ENCODE data around the gene KRTAP2-1.
"Not testable (repeated sequence)": the region's sequence is repeated elsewhere in the genome, so short reads cannot be mapped to it uniquely, and the experiment has no call there.

Gene KRTAP2-1, protein sequence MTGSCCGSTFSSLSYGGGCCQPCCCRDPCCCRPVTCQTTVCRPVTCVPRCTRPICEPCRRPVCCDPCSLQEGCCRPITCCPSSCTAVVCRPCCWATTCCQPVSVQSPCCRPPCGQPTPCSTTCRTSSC

DNA sequence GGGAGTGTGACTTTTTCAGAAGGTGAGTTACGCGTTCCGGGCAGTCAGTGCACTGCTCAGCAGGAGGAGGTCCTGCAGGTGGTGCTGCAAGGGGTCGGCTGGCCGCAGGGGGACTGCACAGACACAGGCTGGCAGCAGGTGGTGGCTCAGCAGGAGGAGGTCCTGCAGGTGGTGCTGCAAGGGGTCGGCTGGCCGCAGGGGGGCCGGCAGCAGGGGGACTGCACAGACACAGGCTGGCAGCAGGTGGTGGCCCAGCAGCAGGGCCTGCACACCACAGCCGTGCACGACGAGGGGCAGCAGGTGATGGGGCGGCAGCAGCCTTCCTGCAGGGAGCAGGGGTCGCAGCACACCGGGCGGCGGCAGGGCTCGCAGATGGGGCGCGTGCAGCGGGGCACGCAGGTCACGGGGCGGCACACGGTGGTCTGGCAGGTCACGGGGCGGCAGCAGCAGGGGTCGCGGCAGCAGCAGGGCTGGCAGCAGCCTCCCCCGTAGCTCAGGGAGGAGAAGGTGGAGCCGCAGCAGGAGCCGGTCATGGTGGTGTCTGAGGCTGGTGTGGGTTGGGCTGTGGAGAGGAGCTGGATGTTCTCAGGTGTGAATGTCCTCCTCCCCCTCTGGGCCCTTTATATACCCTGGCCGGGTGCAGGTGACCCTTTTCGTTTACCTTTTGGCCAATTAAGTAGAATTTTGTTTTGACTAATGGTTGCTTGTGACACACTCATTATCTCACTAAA lies at the start of gene KRTAP2-1:
TSS of gene KRTAP2-1 (minus strand) at position 582 of the 731 bp plus-strand sequence. CDS start at position 533, 49 bp downstream.
- DNase-seq: not testable (repeated sequence)

DNA sequence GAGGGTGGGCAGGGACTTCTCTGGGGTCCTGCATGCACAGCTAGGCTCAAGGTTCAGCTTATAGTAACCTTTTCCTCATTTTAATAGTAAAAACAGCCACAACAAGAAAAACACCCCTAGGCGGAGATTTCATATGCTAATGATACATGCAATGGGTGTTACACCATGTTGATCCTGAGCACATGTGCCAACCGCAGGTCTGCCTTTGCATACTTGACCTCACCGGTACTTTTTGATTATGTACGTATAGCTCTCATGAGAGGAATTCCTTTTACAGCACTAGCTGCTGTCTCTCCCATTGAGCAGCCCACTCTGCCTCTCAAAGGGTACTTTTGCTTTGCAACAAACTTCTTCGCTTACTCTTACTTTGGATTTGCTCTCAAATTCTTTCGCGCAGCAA lies 48.9 kb upstream of the KRTAP2-1 start:
- no peak for DNase-seq

DNA sequence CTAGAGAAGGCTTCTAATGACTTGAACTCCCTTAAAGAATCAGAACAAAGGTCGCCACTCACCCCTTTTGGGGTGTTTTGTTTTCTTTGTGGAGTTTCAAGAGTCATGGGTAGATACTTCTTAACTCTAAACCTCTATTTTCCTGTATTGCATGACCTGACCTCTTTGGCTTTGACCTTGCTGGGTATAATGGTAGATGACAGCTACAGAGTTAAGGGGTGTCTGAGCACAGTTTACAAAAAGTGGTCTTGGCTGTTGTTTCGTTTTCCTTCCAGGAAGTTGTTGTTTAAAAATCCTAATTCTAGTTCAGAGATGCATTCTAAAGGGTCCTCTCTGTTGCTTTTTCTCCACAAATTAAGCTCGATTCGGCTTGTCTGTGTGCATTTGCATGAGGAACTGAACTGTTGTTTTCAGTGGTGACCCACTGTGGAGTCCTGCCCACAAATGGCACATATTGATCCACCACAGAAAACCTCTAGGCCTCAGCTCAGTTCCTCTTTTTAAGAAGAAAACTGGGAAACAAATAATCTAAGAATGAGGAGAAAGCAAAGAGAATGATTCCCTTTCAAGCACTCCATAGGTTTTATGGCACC lies 41.7 kb upstream of the KRTAP2-1 start:
- DNase-seq: not testable (repeated sequence)

DNA sequence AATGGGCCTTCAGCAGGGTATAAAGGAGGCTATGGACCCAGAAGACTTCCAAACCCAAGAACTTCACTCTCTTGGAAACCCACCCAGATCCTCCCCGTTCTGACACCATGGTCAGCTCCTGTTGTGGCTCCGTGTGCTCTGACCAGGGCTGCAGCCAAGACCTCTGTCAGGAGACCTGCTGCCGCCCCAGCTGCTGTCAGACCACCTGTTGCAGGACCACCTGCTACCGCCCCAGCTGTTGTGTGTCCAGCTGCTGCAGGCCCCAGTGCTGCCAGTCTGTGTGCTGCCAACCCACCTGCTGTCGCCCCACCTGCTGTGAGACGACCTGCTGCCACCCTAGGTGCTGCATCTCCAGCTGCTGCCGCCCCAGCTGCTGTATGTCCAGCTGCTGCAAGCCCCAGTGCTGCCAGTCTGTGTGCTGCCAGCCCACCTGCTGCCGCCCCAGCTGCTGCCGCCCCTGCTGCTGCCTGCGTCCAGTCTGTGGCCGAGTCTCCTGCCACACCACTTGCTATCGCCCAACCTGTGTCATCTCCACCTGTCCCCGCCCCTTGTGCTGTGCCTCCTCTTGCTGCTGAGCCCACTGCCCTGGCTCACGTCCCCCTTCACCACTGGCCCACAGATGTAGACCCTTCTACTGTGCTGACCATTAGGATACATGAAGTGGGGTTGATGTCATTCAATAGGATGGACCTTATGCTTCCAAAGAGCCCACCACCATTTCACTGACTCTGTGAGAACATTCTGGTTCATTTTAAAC lies 37.2 kb upstream of the KRTAP2-1 start, which contains the start of gene KRTAP4-7:
TSS of gene KRTAP4-7 (plus strand) at position 51 of the 757 bp plus-strand sequence. CDS start at position 108, 57 bp downstream.
- DNase-seq: not testable (repeated sequence)

DNA sequence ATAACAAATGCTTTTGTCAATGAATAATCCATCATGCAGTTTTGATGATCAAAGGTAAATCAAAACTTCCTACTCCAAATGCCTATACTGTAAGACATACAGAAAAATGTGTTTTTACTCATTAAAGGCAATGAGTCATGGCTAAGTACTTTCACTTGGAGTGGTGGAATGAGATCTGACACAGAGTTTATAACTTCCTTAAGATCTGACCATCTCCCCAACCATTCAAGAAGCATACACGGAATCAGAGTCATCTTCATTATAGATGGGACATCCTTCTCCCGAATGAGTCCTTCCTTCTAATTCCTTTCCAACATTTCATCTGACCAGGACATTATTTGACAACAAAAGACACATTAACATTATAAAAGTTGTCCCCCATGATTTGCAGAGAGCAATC lies 36.3 kb upstream of the KRTAP2-1 start:
- not testable (repeated sequence) for DNase-seq

DNA sequence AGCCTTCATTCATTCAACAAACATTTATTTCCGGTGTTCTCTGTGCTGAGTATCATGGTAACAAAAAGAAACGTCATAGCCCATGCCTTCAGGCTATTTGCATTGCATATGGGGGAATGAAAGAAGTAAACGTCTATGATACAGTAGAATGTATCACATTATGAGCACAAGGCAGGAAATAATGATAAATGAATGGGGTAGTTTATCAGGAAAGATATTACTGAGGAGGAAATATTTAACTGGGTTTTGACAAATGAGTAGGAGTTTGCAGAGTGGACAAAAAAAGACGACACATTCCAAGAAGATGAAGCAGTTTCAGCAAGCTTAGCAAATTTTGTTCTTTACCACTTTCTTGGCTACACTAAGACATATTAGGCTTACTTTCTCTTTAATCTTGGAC lies 35.5 kb upstream of the KRTAP2-1 start:
- DNase-seq: no peak

DNA sequence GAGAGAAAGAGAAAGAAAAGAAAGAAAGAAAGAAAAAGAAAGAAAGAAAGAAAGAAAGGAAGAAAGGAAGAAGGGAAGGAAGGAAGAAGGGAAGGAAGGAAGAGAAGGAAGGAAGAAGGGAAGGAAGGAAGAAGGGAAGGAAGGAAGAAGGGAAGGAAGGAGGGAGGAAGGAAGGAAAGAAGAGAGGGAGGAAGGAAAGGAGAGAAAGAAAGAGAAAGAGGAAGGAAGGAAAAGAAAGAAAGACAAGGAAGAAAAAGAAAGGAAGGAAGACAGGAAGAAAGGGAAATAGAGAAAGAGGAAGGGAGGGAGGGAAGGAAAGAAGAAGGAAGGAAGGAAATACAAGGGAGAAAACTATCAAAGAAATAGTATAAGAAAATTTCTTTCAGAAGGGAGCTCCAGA lies 29.7 kb upstream of the KRTAP2-1 start:
- no peak for DNase-seq

DNA sequence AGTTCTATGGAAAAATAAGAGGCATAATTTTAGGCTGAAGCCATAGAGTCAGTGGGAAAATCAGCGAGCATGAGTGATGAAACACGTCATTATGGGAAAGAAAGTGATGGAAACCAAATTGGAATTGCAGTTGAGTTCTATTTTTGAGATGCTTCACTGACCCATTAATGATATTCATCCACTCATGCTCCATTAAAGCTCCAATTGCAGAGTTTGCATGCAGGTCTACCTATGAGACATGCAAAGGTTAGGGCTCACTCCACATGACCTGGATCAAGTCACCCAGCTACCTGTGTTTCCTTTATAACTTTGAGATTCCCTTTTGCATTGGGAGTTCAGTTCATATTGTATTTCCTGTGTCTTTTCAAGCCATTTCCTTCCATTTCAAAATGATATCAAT lies 26.6 kb upstream of the KRTAP2-1 start:
- DNase-seq: no peak

DNA sequence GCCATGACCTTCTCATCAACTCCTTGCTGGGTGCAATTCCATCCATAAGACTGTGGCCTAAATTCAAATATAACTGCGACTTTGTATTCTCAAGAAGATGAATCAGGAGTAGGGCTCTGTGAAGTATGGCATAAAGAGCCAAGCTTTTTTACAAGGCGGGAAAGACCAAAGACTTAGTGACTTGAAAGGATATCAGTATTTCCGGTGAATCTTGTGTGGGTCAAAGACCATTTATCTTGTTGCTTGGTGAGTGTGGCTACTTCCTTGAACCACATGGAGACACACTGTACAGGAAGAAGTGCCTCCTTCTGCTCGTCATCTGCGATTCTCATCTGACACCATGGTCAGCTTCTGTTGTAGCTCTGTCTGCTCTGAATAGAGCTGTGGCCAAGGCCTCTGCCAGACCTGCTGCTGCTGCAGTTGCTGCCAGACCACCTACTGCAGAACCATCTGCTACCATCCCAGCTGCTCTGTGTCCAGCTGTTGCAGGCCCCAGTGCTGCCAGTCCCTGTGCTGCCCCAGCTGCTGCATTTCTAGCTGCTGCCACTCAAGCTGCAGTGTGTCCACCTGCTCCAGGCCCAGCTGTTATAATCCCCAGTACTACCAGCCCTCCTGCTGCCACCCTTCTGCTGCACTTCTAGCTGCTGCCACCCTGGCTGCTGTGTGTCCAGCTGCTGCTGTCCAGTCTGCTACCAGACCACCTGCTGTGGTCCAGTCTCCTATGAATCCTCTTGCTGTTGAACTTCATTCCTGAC lies 24.7 kb upstream of the KRTAP2-1 start:
- DNase-seq: no peak

DNA sequence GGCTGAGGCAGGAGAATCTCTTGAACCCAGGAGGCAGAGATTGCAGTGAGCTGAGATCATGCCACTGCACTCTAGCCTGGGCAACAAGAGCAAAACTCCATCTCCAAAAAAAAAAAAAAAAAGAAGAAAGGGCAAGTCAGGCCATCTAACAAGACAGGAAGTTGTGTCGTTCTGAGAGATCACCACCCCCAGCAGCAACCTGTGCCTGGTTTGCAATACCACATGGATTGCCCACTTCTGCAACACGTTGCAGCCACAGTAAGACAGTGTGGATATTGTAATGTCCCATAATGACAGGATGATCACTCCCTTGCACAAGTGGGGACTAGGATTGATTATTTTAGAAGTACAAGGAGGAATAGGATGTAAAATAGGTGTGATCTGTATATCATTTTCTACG lies 21.9 kb upstream of the KRTAP2-1 start:
- DNase-seq: no peak

DNA sequence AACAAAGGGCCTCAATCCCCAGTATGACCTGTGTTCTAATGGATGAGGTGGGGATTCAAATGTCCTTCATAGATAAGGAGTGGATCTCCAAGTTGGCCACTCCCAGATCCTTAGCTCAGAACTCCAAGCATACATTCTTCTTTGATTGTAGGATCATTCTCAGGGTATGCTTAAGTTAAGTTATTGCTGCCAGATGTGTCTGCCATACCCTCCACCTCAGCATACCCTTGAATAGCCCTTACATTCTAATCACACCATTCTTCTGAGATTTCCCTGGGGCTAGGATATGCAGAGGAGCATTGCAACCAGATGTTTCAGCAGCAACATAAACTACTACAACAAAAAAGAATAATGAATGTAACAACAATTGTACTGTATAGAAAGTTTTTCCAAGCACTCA lies 20.2 kb upstream of the KRTAP2-1 start:
- DNase-seq: no peak

DNA sequence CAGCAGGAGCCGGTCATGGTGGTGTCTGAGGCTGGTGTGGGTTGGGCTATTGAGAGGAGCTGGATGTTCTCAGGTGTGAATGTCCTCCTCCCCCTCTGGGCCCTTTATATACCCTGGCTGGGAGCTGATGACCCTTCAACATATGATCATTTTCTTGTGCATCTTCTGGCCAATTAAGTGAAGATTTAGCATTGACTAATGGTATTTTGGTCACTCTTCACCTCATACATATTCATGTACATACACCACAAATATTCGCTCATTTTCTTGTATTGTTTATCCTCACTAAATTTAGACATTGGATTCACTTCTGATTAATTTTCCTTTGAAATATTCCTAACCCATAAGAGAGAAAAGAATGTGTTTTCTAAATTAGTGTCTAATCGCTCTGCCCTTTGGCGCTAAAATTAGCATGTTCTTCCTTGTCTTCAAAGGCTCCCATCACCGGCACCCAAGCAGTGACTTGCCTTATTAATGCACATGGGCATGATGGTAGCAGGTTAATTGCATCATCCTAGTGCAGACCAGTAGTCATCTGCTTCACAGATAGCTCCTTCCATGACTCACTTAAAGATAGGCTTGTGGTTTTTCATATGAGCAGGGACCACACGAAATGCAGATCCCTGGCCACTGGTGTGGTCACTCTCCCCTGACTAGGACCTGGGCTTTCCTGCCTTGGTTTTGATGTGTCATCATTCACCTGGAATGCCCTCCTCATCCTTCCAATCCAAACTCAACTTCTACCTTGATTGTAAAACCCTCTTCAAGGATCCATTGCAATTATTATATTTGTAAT lies 18.9 kb upstream of the KRTAP2-1 start, which contains the start of gene KRTAP2-4:
TSS of gene KRTAP2-4 (minus strand) at position 51 of the 796 bp plus-strand sequence. CDS start at position 17, 34 bp downstream.
- DNase-seq: no peak

DNA sequence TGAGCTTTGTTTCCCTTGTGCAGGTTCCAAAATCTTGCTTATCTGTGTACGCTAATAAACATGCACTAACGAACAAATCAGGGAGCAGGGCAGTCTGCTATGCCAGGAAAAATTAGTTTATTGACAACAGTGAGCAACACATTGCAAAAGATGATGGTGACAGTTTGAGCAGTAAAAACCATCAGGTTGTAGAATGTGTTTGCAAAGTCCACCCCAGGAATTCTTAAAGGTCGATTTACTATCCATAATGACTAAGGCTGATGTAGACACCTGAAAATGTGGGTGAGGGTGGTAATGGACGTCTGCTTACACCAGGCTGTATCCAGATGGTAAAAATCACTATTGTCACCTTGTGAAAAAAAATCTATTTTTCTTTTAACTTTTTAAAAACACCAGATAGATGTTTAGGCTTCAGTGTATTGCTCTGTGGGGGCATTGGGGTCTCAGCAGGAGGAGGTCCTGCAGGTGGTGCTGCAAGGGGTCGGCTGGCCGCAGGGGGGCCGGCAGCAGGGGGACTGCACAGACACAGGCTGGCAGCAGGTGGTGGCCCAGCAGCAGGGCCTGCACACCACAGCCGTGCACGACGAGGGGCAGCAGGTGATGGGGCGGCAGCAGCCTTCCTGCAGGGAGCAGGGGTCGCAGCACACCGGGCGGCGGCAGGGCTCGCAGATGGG lies 18.0 kb upstream of the KRTAP2-1 start:
- not testable (repeated sequence) for DNase-seq

DNA sequence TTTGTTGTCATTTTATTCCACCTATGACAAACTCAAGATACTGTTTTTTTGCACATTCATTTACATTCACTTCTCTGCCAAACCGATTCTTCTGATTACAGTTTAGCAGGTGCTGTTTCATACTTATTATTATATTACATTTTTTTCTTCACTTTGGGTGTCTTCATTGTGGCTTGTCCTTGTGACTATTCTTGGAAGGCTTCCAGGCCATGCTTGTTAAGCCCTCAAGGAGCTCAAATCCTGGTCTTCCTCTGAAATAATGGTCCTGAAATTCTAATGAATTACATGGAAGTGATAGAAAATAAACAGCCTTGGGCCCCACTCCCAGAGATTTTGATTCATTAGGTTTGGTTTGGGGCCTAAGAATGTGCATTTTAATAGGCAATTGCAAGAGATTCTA lies 17.2 kb upstream of the KRTAP2-1 start:
- DNase-seq: no peak

DNA sequence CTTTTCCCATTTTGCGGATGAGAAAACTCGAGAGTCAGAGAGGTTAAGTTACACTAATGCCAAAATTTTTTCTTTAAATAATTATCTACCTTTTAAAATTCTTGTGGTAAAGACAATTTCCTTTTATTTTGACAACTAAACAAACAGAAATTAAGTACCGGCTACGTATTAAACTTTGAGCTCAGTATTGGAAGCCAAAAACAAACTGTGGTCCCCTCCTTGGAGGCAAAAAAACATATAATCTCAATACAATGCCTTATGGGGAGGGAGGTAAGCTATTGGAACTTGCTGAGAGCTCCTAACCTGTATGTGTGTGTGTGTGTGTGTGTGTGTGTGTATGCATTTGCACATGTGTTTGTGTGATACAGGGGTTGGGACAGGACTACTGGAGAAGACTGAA lies 16.3 kb upstream of the KRTAP2-1 start:
- no peak for DNase-seq

DNA sequence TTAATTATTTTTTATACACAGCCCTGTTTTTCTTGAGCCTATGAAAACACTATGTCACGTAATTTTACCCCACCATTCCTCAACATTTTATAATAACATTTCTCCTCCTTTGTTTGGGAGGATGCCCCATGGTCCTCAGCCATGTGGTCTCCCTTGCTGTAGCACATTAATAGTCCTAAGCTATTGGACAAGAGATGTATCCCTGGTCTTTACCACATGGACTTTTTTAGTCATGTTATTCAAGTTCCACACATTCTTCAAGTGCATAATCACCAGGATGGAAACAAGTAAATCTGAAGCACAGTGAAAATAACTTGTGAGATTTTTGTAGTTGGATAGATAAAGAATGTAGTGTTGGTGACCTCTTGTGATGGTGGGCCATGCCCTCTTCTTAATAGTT lies 14.8 kb upstream of the KRTAP2-1 start:
- no peak for DNase-seq

DNA sequence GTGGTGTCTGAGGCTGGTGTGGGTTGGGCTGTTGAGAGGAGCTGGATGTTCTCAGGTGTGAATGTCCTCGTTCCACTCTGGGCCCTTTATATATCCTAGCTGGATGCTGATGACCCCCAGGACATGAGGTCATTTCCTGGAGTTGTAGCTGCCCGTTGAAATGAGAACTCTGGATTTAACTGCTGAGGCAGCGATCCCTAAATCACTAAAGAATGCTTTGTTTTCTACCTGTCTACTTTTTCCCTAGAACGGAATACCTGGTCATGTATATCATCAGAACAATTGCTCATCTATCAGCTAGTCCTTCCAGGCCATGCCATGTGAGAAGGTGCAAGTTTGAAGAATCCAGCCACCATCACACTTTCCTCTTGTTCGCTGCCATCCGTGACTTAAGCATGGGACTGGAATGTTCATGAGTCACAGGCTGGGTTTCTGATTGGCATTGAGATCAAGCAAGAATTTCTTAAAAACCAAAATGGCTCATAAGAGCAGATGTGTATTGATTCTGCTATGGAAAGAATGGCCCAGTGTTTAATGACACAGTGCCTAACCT lies 13.0 kb upstream of the KRTAP2-1 start, which contains the start of gene KRTAP2-3:
TSS of gene KRTAP2-3 (minus strand) at position 63 of the 553 bp plus-strand sequence. CDS start 64 bp downstream, outside the sequence.
- DNase-seq: no peak

DNA sequence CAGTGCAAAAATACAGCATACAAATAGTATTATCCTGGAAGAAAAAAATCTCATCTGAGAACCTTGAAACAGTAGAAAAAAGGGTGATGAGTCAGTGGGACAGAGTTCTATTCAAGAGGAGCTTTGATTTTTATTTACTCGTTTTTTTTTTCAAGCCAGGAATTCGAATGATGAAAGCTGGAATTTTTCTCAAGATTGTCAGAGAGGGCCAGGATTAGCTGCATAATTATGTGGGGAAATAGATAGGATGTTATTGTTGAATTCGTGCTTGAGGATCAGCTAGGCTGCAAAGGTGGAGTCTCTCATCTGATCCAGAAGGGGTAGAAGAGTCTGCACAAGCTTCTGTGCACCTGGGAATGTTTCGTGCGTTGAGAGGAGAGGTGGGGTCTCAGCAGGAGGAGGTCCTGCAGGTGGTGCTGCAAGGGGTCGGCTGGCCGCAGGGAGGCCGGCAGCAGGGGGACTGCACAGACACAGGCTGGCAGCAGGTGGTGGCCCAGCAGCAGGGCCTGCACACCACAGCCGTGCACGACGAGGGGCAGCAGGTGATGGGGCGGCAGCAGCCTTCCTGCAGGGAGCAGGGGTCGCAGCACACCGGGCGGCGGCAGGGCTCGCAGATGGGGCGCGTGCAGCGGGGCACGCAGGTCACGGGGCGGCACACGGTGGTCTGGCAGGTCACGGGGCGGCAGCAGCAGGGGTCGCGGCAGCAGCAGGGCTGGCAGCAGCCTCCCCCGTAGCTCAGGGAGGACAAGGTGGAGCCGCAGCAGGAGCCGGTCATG lies 12.3 kb upstream of the KRTAP2-1 start:
- not testable (repeated sequence) for DNase-seq

DNA sequence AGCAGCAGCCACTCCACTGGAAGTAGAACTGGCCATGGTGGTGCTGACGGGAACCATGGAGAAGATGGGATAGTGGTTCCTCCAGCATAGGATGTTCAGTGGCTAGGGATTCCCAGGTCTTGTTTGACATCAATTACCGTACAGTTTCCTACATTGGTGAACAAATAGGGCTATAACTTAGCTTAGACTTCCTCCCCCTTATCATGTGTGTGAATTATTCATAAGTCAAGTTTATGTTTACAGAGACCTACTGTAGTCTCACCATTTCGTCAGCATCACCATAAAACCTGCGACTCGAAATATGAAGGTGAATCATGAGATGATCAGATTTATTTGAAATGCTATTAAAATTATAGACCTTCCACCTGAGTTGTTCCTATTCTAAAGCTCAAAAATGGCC lies 11.6 kb upstream of the KRTAP2-1 start:
- no peak for DNase-seq

DNA sequence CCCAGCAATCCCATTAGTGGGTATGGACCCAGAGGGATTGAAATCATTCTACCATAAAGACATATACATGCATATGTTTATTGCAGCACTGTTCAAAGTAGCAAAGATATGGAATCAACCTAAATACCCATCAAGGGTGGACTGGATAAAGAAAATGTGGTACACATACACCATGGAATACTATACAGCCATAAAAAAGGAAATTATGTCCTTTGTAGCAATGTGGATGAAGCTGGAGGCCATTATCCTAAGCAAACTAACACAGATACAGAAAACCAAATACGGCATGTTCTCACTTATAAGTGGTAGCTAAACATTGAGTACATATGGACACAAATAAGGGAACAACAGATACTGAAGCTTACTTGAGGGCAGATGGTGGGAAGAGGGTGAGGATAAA lies 10.4 kb upstream of the KRTAP2-1 start:
- DNase-seq: no peak
